NCI-H2029 (cell line): Measurements from ENCODE around the gene ZNF524.

Source experiments
- DNase-seq: peaks from one replicate; lab custom pipeline; 2025; lab: John Stamatoyannopoulos, UW

ZNF524 gene

DNA sequence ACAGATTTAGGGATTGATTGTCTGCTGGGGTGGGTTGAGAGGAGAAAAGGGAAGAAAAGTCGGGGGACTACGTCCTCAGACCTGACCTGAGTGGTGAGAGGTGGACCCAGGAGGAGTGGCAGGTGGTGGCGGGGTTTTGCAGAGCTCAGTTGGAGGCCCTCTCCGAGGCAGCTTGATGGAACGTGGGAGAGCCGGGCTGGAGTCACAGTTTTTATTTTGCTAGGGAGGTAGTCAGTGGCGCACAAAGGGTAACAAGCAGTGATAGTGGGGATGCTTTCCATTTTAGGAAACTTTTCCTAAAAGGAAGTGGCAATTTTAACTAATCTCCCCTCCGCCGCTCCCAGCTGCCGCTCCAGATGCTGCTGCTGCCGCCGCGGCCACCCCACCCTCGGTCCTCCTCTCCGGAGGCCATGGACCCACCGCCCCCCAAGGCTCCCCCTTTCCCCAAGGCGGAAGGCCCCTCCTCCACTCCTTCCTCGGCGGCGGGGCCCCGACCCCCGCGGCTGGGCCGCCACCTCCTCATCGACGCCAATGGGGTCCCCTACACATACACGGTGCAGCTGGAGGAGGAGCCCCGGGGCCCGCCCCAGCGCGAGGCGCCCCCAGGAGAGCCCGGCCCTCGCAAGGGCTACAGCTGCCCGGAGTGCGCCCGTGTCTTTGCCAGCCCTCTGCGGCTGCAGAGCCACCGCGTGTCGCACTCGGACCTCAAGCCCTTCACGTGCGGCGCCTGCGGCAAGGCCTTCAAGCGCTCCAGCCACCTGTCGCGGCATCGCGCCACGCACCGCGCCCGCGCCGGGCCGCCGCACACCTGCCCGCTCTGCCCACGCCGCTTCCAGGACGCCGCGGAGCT lies 42.3 kb downstream of the ZNF524 start:
- DNase-seq = no peak

DNA sequence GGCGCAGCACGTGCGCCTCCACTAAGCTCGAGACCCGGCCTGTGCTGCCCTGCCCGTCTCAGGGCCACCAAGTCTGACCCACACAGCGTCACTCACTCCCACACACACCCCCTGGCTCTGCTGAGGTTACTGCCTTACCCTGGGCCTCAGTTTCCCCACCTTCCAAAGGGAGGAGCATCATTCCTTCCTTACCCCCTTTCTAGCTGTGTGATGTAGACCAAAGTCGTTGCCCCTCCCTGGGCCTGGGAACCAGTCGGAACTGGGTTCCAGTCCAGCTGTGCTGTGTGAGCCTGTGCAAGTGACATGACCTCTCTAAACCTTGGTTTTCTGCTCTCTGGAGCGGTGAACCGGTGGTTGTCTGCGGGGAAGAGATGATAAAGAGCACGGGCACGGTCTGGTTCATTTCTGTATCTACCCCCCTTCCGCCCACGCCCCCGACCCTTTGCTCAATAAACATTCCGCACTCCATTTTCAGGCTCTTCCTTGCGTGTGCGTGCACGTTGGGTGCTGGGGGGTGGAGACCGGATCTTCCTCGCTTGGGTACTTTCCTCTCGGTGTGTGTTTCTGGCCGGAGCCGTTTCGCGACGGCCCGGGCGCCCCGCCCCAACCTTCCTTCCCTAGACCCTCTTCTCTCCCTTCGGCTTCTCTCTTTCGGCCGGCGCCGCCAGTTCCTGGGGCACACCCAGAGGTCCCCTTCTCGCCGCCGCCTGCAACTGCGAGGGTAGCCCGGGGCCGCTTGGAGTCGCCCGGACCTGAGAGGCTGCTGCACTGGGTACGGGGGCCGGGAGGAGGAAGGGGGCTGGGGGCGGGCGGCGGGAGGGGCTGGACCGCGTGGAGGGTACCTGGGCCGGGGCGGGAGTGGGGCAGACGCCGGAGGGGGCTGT lies 43.2 kb downstream of the ZNF524 start, which contains the start of gene ZNF581:
Gene ZNF581 (plus strand): TSS at position 647 of the 884 bp plus-strand sequence. CDS start 923 bp downstream, outside the sequence.
- peak; percentile 60 for DNase-seq

DNA sequence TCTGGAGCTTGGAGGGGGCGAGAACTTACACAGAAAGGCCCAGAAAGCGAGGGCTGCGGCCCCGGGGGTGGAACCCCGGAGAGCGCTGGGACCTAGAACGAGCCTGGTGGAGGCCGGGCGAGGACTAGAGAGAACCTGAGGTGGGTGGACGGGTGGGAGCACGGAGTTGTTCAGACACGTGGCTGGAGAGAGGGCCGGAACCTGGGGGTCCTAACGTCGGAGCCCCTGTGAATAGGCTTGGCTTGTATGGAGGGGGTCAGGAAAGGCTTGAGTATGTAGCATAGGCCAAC lies 43.7 kb downstream of the ZNF524 start:
- no peak for DNase-seq

DNA sequence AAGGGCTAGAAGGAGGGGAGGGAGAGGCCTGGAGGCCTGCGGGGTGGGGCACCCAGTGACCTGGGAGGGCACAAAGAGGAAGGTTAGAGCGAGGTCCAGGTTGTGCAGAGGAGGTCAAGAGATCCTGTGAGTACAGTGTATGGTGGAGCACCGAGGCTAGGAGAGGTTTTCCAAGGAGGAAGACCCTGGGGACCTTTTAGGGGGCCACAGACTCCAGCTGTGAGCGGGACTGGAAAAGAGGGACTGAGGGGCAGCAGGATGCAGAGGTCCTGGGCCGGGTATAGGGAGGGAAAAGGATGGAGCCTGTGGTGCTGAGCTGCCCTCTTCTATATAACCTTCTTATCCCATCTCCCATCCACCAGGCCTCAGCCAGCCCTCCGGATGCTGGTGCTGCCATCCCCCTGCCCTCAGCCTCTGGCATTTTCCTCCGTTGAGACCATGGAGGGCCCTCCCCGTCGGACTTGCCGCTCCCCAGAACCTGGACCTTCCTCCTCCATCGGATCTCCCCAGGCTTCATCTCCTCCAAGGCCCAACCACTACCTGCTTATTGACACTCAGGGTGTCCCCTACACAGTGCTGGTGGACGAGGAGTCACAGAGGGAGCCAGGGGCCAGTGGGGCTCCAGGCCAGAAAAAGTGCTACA lies 44.2 kb downstream of the ZNF524 start:
- no peak for DNase-seq

DNA sequence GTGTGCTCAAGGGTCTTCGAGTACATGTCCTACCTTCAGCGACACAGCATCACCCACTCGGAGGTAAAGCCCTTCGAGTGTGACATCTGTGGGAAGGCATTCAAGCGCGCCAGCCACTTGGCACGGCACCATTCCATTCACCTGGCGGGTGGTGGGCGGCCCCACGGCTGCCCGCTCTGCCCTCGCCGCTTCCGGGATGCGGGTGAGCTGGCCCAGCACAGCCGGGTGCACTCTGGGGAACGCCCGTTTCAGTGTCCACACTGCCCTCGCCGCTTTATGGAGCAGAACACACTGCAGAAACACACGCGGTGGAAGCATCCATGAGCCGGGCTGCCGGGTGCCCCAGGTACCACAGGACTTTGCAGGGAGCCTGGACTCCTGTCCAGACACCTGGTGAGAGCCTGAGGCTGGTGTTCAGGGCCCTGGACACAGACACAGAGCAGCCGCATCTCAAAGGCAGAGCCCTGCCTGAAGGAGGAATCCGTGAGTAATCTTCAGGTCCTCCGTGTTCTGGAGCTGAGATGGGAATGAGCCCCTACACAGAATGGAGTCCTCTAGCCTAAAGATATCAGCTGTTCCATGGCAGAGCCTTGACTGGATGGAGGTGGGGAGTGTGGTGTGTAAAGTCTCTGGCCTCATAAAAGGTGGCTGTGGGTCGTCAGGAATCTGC lies 44.9 kb downstream of the ZNF524 start:
- no peak for DNase-seq

DNA sequence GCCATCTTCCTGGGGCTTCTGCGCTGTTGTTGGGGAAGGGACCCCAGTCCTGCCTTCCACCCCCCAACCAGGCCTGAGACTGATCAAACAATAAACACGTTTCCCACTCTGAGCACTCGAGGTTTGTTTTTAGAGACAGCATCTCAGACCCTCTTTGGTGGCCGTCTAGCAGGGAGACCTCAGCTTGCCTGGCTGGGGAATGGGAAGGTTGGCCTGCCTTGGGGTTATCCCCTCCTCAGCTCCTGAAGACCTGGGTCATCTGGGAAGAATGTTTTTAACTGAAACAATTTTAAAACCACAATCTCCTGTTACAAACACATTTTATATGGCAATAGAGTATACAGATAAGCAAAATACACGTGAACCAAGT lies 45.4 kb downstream of the ZNF524 start:
- DNase-seq = no peak

DNA sequence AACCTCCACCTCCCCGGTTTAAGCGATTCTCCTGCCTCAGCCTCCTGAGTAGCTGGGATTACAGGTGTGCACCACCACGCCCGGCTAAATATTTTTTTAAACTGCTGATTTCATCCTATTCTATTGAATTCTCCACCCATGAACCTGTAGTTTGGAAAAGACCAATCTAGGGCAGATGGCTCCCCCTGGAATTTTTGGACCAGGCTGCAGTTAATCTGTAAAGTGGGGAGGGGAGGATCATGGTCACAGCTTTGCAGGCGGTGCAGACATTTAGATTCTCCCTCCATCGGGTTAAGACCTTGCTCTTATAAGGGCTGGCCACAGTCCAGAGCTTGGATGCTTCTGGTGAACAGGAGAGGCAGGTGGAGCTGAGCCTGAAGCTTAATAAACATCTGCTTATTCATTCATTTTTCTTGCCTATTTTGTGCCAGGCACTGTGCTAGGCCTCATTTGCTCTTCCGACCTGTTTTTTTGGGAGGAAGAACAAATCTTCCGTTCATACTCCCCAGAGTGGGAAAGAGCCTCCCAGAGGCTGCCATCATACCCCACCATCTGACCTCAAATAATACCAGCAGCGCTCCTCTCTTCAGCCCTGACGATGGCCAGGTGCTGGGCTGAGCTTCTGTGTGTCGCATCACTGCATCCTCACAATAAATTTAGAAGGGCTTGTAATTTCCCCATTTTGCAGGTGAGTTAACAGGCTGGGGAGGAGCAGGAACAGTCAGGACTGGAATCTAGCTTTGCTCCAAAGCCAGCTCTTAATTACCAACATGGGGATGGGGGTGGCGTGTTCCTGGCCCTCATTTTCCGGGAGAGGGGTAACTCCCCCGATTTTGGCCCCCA lies 47.0 kb downstream of the ZNF524 start:
- DNase-seq = peak; percentile 35

DNA sequence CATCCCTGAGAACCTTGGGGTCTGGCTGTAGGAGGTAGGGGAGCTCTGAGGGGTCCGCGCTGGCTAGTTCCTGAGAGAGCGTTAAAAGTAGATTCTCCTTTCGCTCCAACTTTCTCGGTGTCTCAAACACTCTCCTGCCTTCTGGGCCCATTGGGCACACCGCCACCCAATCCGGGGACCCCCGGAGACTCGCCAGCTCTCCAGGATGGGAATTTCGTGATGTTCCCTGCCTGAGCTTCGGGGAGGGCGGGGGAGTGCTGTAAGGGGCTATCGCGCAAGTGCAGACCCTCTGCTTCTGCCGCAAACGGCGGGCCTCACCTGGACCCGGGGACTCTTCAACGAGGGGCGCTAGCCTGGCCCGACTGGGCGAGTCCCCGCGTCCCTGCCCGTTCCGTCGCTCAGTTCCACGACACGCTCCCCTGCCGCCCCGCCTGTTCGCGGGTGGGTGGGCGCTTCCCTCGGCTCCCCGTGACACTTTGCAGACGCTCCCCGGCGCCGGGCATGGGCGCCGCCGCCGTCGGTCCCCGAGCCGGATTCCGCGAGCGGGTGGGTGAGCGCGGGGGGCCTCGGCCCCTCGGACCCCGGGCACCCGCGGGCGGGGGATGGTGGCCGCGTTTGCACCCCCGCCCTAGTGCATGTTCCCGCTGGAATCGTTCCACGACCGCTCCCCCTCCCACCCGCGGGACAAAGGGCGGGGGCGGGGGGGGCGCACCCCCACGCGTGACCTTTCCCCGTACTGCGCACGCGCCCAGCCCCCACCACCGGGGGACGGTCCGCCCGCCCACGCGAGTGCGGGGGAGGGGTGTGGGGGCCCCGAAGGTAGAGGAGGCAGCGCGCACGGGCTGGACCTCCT lies 47.9 kb downstream of the ZNF524 start, which contains the start of gene CCDC106:
Gene CCDC106 (plus strand): TSS at position 481 of the 853 bp plus-strand sequence. CDS start 835 bp downstream, outside the sequence.
- no peak for DNase-seq

DNA sequence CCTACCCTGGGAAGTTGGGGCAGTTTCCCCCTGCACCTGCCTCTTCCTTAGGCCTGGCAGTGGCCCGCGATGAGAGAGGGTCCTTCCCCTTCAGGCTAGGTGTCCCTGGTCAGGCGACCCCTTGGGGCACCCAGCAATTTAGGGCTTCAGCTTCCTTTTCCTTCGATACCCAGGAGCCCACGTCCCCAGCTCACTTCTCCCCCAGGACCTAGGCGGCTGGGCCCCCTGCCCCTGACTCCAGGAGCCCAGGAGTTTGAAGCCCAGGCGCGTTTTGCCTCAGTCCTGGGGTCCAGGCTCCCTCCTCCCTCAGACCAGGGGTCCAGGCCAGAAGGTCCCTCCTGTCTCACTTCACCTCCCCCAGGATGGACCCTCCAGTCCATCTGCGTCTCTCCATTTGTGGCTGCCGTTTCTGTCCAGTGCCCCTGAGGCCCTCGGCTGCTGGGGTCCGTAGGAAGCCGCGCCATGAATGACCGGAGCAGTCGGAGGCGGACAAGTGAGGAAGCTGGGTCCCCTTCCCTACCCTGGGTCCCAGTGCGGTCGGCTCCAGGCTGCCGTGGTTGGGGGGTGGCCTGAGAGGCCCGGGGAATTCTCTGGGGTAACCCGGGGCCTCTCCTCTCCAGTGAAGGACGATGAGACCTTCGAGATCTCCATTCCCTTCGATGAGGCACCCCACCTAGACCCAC lies 48.6 kb downstream of the ZNF524 start:
- DNase-seq = no peak

DNA sequence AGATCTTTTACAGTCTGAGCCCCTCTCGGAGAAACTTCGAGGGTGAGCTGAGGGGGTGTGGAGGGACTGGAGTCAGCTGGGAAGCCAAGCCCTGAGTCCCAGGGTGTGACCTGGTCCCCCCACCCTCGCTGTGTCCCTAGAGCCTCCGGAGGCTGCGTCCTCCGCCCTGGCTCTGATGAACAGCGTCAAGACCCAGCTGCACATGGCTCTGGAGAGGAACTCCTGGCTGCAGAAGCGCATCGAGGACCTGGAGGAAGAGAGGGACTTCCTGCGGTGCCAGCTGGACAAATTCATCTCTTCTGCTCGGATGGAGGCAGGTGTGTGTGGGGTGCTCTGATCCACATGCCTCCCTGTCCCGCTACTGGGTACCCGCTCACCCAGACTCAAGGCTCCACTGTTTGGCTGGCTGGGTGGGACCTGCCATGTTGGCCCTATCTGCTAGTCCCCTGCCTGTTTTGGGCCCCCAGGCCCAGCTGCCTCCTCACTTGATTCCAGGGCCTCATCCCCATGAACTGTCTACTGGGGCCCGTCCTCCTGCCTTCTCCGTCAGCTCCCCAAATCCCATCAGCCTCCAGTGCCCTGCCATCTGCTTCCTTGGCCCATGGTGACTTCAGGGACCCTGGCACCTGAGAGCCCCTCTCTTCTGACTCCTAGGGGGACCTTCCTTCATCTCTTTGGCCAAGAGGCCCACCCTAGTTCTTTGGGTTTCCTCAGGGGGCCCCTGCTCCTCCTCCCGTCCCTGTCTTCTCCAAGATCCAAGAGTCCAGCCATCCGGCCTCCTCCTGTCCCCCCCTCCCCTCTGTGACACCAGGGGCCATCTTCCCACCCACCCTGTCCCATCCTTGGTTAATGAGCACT lies 49.4 kb downstream of the ZNF524 start:
- no peak for DNase-seq

DNA sequence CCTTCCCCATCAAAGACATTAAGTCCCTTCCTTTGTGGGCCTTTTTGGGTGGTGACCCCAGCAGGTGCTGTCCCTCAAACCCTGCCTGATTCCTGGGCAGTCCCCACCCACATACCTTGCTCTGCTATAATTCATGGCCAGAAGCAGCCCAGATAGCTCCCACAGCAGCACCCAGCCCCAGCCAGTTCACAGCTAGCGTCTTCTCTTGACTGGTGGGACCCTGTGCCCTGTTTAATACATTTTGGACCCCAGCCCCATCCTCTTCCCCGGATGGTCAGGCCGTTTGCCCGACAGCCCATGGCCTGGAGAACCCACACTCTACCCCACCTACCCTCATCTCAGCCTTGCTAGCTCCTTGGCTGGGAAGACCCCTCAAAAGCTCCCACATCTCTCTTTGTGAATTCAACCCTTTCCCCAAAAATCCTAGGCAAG lies 50.1 kb downstream of the ZNF524 start:
- no peak for DNase-seq

DNA sequence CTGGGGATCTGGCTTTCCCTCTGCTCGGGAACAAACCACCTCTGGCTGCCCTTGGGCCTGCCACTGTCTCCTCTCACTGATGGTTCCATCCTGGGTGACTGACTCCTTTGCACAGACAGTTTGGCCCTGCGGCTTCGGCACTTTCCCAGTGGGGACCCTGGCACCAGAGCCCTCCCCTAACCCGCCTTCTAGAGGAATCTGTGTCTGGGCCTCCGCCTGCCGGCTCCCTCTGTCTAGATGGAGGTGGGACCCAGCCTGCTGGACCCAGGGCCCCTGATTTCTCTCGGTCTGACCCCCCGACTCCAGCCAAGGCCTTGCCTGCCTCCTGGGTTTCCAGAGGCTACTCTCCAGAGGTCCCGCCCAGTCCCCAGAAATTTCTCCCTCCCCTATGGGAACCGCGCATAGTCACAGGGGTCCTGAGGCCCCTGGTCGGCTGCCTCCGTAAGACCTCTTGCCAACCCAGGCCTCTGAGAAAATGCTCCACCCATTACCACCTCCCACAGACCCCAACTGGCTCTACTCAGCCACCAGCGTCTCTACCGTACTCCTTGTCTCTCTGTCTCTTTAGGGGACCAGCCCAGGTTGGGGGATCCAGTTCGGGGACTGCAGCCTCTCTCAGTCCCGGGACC lies 50.6 kb downstream of the ZNF524 start:
- DNase-seq = no peak

DNA sequence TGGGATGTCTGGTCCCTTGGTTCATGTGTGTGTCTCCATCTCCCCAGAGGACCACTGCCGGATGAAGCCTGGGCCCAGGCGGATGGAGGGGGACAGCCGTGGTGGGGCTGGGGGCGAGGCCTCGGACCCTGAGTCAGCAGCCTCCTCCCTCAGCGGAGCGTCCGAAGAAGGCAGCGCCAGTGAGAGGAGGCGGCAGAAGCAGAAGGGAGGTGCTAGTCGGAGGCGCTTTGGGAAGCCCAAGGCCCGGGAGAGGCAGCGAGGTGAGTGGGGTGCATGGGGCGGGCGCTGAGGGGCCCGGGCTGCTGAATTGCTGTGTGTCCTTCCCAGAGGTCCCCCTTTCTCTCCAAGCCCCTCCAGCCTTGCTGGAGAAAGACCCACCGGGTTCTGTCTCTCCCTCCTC lies 51.1 kb downstream of the ZNF524 start:
- DNase-seq = no peak

DNA sequence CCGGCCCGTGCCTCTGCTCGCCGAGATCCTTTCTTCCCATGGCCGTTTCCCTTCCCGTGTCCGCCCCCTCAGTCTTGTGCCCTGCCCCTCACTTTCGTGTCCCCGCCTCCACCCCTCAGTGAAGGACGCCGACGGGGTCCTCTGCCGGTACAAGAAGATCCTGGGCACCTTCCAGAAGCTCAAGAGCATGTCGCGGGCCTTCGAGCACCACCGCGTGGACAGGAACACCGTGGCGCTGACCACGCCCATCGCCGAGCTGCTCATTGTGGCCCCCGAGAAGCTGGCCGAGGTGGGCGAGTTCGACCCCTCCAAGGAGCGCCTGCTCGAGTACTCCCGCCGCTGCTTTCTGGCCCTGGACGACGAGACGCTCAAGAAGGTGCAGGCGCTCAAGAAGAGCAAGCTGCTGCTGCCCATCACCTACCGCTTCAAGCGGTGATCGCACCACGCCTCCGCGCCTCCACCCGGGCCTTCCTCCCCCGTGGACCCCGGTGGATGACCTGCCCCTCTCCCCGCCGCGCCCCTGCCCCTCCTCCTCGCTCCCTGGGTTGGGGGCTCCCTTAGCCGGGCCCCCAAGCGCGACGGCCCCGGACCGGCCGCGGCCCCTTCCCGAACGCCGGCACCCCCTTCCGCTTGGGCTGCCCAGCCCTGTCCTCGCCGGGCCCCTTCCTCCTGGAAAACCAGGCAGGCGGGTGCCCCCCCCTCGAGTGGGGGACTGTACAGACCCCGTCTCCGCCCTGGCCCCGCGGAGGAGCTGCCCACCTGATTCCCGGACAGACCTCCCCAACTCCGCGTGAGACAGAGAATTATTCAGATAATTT lies 52.4 kb downstream of the ZNF524 start:
- DNase-seq = no peak
